ENCODE measurements around the gene AFF3.

The AFF3 gene

DNA sequence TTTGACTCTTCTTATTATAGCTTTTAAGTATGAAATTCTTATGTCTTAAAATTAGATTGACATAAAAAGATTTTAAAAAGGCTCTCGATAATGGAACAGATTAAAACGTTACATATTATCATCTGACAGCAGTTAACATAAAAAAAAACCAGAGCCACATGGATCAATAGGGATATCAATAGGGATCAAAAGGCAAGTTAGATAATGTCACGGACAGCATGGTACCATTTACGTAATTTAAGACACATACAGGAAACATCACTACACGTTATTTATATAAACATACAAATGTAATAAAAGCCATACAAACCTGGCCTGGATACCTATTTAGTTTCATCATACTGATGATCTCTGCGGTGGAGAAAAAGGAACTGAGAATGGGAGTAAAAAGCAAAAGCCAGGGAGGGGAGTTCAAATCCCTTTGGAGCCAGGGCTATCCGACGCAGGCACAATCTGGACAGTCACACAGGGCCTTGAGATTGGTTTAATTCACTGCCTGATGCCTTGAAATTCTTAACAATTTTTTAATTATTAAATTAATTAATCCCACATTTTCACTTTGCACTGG lies 227.2 kb downstream of the AFF3 start:
- no peak for TF ChIP-seq POLR2AphosphoS5 (IDR thresholded peaks at IDR 0.05; ENCODE audit: low read depth, low read length)
- TF ChIP-seq TAF1 (IDR thresholded peaks at IDR 0.05; ENCODE audit: borderline replicate concordance, insufficient read depth, low read length): no peak
- TF ChIP-seq, protein P1, sequence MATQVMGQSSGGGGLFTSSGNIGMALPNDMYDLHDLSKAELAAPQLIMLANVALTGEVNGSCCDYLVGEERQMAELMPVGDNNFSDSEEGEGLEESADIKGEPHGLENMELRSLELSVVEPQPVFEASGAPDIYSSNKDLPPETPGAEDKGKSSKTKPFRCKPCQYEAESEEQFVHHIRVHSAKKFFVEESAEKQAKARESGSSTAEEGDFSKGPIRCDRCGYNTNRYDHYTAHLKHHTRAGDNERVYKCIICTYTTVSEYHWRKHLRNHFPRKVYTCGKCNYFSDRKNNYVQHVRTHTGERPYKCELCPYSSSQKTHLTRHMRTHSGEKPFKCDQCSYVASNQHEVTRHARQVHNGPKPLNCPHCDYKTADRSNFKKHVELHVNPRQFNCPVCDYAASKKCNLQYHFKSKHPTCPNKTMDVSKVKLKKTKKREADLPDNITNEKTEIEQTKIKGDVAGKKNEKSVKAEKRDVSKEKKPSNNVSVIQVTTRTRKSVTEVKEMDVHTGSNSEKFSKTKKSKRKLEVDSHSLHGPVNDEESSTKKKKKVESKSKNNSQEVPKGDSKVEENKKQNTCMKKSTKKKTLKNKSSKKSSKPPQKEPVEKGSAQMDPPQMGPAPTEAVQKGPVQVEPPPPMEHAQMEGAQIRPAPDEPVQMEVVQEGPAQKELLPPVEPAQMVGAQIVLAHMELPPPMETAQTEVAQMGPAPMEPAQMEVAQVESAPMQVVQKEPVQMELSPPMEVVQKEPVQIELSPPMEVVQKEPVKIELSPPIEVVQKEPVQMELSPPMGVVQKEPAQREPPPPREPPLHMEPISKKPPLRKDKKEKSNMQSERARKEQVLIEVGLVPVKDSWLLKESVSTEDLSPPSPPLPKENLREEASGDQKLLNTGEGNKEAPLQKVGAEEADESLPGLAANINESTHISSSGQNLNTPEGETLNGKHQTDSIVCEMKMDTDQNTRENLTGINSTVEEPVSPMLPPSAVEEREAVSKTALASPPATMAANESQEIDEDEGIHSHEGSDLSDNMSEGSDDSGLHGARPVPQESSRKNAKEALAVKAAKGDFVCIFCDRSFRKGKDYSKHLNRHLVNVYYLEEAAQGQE (IDR thresholded peaks at IDR 0.05; ENCODE audit: insufficient read depth in 1 of 2, low read depth in 2 of 2, low read length in 2 of 2): no peak
- no peak for TF ChIP-seq SIN3A (IDR thresholded peaks at IDR 0.05; ENCODE audit: borderline replicate concordance, insufficient read depth, low read length)
- TF ChIP-seq FOXP2 (optimal IDR thresholded peaks at IDR 0.05; ENCODE audit: borderline replicate concordance, extremely low read depth, extremely low read length, insufficient read depth): no peak

DNA sequence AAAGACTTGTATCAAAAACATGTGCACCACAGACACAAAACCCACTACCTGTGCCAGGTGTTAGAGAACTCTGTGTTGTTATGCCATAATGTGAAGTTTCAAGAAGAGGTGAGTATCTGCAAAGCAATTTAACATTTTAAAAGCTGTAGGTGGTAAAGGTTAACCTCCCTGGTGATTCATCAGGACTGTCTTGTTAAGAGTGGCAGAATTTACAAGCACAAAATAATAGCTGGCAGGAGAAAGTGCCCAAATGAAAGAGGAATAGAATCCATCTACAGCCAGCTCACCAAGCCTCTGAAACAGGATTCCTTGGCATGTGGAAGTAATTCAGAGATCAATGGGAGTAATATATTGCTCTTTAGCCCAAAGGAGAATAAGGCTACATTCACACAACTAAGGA lies 230.7 kb downstream of the AFF3 start:
- no peak for TF ChIP-seq FOXP2 (optimal IDR thresholded peaks at IDR 0.05; ENCODE audit: borderline replicate concordance, extremely low read depth, extremely low read length, insufficient read depth)
- TF ChIP-seq TAF1 (IDR thresholded peaks at IDR 0.05; ENCODE audit: borderline replicate concordance, insufficient read depth, low read length): no peak
- TF ChIP-seq POLR2AphosphoS5 (IDR thresholded peaks at IDR 0.05; ENCODE audit: low read depth, low read length): no peak
- TF ChIP-seq SIN3A (IDR thresholded peaks at IDR 0.05; ENCODE audit: borderline replicate concordance, insufficient read depth, low read length): no peak

DNA sequence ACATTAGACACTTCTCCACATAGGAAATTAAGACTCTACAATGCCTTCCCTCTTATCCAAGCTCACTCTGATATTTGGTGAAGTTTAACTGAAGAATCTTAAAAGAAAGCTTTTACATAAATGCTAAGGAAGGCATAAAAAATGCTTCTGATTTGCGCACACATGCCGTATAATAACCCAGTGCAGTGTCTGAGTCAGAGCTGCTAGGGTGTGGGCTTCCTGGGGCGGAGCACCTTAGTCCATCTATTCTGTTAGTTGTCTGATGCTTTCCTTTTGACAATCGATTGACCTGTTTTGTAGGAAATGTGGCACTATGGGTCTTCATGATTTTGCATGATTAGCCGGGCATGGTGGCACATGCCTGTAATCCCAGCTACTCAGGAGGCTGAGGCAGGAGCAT lies 231.5 kb downstream of the AFF3 start:
- TF ChIP-seq TAF1 (IDR thresholded peaks at IDR 0.05; ENCODE audit: borderline replicate concordance, insufficient read depth, low read length) (no peak), FOXP2 (optimal IDR thresholded peaks at IDR 0.05; ENCODE audit: borderline replicate concordance, extremely low read depth, extremely low read length, insufficient read depth) (no peak), POLR2AphosphoS5 (IDR thresholded peaks at IDR 0.05; ENCODE audit: low read depth, low read length) (no peak), SIN3A (IDR thresholded peaks at IDR 0.05; ENCODE audit: borderline replicate concordance, insufficient read depth, low read length) (no peak)
- TF ChIP-seq, protein P1 (IDR thresholded peaks at IDR 0.05; ENCODE audit: insufficient read depth in 1 of 2, low read depth in 2 of 2, low read length in 2 of 2): no peak

DNA sequence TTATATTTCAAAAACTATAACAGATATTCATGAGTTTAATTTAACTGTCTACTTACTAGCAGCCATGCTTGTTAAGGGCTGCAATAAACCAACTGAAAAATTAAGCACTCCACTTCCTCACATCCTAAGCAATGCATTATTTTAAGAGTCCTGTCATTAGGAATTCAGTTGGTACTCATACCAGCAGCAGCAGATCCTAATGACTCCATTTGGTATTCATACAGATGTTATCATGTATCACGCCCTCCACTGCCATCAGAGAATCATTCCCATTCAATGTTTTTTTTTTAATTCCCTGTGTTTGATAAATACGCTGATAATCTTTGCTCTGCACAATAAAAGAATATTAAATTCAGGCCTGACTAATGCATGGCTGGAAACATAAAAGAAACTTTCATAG lies 236.8 kb downstream of the AFF3 start:
- TF ChIP-seq SIN3A (IDR thresholded peaks at IDR 0.05; ENCODE audit: borderline replicate concordance, insufficient read depth, low read length): no peak
- TF ChIP-seq FOXP2 (optimal IDR thresholded peaks at IDR 0.05; ENCODE audit: borderline replicate concordance, extremely low read depth, extremely low read length, insufficient read depth): no peak
- no peak for TF ChIP-seq POLR2AphosphoS5 (IDR thresholded peaks at IDR 0.05; ENCODE audit: low read depth, low read length)
- TF ChIP-seq, protein P1 (IDR thresholded peaks at IDR 0.05; ENCODE audit: insufficient read depth in 1 of 2, low read depth in 2 of 2, low read length in 2 of 2): no peak
- no peak for TF ChIP-seq TAF1 (IDR thresholded peaks at IDR 0.05; ENCODE audit: borderline replicate concordance, insufficient read depth, low read length)

DNA sequence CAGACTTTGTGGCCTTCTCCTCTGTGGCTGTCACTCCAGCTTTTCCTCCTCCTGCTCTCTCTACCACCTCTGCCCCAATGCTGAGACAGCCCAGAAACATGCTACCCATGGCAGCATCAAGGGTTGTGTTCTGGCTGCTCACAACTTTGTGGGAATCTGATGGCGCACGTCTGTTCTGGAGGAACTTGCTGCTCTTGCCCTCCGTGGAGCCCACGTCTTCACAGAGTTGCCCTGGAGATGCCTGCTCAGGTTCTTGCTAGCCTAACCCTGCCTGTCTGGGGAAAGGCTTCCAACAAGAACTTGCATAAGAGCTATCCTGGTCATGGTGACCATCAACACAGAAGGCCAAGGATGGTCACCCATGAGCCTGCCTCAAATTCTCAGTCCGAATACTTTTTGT lies 237.4 kb downstream of the AFF3 start:
- TF ChIP-seq POLR2AphosphoS5 (IDR thresholded peaks at IDR 0.05; ENCODE audit: low read depth, low read length) (no peak), SIN3A (IDR thresholded peaks at IDR 0.05; ENCODE audit: borderline replicate concordance, insufficient read depth, low read length) (no peak), TAF1 (IDR thresholded peaks at IDR 0.05; ENCODE audit: borderline replicate concordance, insufficient read depth, low read length) (no peak), FOXP2 (optimal IDR thresholded peaks at IDR 0.05; ENCODE audit: borderline replicate concordance, extremely low read depth, extremely low read length, insufficient read depth) (no peak)
- TF ChIP-seq, protein P1 (IDR thresholded peaks at IDR 0.05; ENCODE audit: insufficient read depth in 1 of 2, low read depth in 2 of 2, low read length in 2 of 2): no peak

Data from PFSK-1 (cell line).